HG03354 (cell line): ENCODE data around the gene BET1.
"Not testable (repeated sequence)": the region's sequence is repeated elsewhere in the genome, so short reads cannot be mapped to it uniquely, and the experiment has no call there.

Experiments
- ATAC-seq: cut with Tn5 transposase; IDR thresholded peaks from one replicate; pipeline ENCODE4 v1.9.1; 2021; ENCODE audit warnings: mild to moderate bottlenecking; ENCODE audit not compliant: unreplicated experiment, poor library complexity, severe bottlenecking

BET1 gene

GRCh38 chr7:94004024-94004951 lies at the start of gene BET1:
Gene BET1 (minus strand): TSS chr7:94004355. CDS start chr7:94004216, 139 bp downstream.
- peak; percentile 98 for ATAC-seq

GRCh38 chr7:94053532-94053931 lies 49.4 kb upstream of the BET1 start:
- ATAC-seq: no peak

- peak; percentile 49 for ATAC-seq
Observed at GRCh38 chr7:94052398-94053180, 48.4 kb upstream of the BET1 start.

- peak; percentile 86 for ATAC-seq
Observed at GRCh38 chr7:94050046-94050445, 45.9 kb upstream of the BET1 start.

- ATAC-seq: peak; percentile 21
Observed at GRCh38 chr7:94049615-94050014, 45.5 kb upstream of the BET1 start.

GRCh38 chr7:94048755-94049154 lies 44.6 kb upstream of the BET1 start:
- ATAC-seq: no peak

- ATAC-seq: no peak
Observed at GRCh38 chr7:94047956-94048355, 43.8 kb upstream of the BET1 start.

- ATAC-seq: no peak
Observed at GRCh38 chr7:94045581-94045980, 41.4 kb upstream of the BET1 start.

GRCh38 chr7:94044806-94045205 lies 40.7 kb upstream of the BET1 start:
- ATAC-seq: no peak

GRCh38 chr7:94043299-94043698 lies 39.1 kb upstream of the BET1 start:
- ATAC-seq: no peak

GRCh38 chr7:94042381-94042780 lies 38.2 kb upstream of the BET1 start:
- peak; percentile 96 for ATAC-seq

GRCh38 chr7:94041529-94041928 lies 37.4 kb upstream of the BET1 start:
- ATAC-seq: no peak

- no peak for ATAC-seq
Observed at GRCh38 chr7:94040254-94040653, 36.1 kb upstream of the BET1 start.

- ATAC-seq: no peak
Observed at GRCh38 chr7:94039368-94040035, 35.3 kb upstream of the BET1 start.

GRCh38 chr7:94031865-94032264 lies 27.7 kb upstream of the BET1 start:
- peak; percentile 77 for ATAC-seq

GRCh38 chr7:94030634-94031033 lies 26.5 kb upstream of the BET1 start:
- no peak for ATAC-seq

- ATAC-seq: no peak
Observed at GRCh38 chr7:94029976-94030375, 25.8 kb upstream of the BET1 start.

GRCh38 chr7:94028768-94029167 lies 24.6 kb upstream of the BET1 start:
- no peak for ATAC-seq

- not testable (repeated sequence) for ATAC-seq
Observed at GRCh38 chr7:94026619-94027018, 22.5 kb upstream of the BET1 start.

GRCh38 chr7:94022550-94022949 lies 18.4 kb upstream of the BET1 start:
- no peak for ATAC-seq
